Measurements from ENCODE around the gene IPO9. TPM values are rescaled to one million over a fixed set of nuclear protein-coding genes. Genes with fewer than 3 reads are reported as not detected.

Gene IPO9
- total and polyA plus RNA-seq, 2 experiments from 2014 or later: 29.4 to 45.2 TPM

DNA sequence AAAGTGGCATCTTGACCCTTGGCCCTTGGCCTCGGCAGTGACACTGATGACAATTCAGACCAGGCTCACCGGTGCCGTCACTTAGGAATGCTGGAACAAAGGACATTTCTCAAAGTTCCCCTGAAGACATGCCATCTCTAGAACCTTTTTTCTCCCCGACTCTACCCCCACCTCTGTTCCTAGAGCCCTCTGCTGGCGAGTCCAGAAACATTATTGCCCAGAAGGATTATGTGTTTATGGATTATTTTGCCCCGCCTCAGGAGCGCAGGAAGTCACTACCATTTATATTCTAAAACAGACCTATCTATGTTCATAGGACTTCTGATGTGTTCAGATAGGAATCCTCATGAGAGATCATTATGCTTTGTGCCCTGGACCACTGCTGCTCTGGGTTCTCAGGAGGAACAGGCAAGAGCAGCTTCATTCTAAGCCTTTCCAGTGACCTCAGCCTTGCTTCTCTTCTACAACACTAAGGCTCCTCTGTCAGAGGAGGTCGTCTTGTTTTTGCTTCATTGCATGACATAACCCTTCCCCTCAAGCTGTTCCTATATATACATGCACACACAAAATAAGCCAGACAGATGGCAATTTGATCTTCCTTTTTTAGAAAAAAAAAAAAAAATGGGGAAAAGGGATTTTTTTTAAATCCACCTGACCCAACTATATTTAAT, 47.3 kb downstream of the IPO9 start:
- H4K20me1 ChIP-seq (ENCODE audit: insufficient read depth, poor library complexity, severe bottlenecking): no peaks in the 10 kb centered on the region
- TF ChIP-seq, protein P1, sequence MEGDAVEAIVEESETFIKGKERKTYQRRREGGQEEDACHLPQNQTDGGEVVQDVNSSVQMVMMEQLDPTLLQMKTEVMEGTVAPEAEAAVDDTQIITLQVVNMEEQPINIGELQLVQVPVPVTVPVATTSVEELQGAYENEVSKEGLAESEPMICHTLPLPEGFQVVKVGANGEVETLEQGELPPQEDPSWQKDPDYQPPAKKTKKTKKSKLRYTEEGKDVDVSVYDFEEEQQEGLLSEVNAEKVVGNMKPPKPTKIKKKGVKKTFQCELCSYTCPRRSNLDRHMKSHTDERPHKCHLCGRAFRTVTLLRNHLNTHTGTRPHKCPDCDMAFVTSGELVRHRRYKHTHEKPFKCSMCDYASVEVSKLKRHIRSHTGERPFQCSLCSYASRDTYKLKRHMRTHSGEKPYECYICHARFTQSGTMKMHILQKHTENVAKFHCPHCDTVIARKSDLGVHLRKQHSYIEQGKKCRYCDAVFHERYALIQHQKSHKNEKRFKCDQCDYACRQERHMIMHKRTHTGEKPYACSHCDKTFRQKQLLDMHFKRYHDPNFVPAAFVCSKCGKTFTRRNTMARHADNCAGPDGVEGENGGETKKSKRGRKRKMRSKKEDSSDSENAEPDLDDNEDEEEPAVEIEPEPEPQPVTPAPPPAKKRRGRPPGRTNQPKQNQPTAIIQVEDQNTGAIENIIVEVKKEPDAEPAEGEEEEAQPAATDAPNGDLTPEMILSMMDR (IDR thresholded peaks at IDR 0.05; ENCODE audit: poor library complexity): peak; percentile 24
- no peak for TF ChIP-seq EZH2phosphoT487 (IDR thresholded peaks at IDR 0.05; ENCODE audit: low read depth, severe bottlenecking, unreplicated experiment)
- no peak overlapping the region for H3K27ac ChIP-seq
- no peaks in the 10 kb centered on the region for H3K4me1 ChIP-seq (ENCODE audit: insufficient read depth)
- H3K4me3 ChIP-seq: no peak overlapping the region
- no peaks in the 10 kb centered on the region for H3K27me3 ChIP-seq
- no peak overlapping the region for H2AFZ ChIP-seq
- no peaks in the 10 kb centered on the region for H3K9me3 ChIP-seq (ENCODE audit: low read depth)
- H3K79me2 ChIP-seq: no peaks in the 10 kb centered on the region
- H3K4me2 ChIP-seq: no peak overlapping the region
- H3K9me2 ChIP-seq (replicated peaks; ENCODE audit: insufficient read depth): no peaks in the 10 kb centered on the region
- no peak for DNase-seq (ENCODE audit: low spot score)
- H3K36me3 ChIP-seq (replicated peaks; ENCODE audit: insufficient read depth, low read depth): no peaks in the 10 kb centered on the region
- WGBS (ENCODE audit: low lambda C conversion rate, missing lambda C conversion rate): 73% methylated on average over 8 of the region's 8 CpGs

DNA sequence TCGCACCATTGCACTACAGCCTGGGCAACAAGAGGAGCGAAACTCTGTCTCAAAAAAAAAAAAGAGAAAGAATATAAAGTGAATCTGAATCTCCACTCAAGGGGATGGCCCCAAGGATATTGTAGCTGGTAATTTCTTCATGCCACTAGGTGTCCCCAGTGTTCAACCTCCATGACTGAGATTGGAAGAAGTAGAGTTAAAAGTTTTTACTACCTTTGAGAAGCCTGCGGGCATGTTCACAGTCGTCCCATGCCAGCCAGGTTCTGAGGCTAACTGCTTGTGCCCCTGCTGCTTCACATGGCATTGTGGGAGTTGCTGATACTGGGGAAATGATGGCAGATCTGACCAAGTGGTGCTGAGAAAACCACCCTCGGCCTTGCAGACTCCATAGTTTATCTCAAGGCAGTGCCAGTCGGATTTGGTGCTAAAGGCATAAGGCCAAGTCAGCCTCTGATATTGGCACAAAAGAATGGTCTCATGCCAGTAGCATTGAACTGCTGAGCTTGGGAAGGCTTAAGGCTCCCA, 49.0 kb downstream of the IPO9 start:
- DNase-seq (ENCODE audit: low spot score): peak; percentile 73
- TF ChIP-seq EZH2 (IDR thresholded peaks at IDR 0.05; ENCODE audit: borderline replicate concordance): no peak
- no peak for TF ChIP-seq EZH2phosphoT487 (IDR thresholded peaks at IDR 0.05; ENCODE audit: low read depth, severe bottlenecking, unreplicated experiment)
- TF ChIP-seq, protein P1 (IDR thresholded peaks at IDR 0.05; ENCODE audit: poor library complexity): peak; percentile 72
- no peak overlapping the region for H3K27ac ChIP-seq
- H3K27me3 ChIP-seq: no peaks in the 10 kb centered on the region
- no peaks in the 10 kb centered on the region for H3K79me2 ChIP-seq
- H3K36me3 ChIP-seq (replicated peaks; ENCODE audit: insufficient read depth, low read depth): no peaks in the 10 kb centered on the region
- no peaks in the 10 kb centered on the region for H3K4me1 ChIP-seq (ENCODE audit: insufficient read depth)
- no peak overlapping the region for H2AFZ ChIP-seq
- H3K9me3 ChIP-seq (ENCODE audit: low read depth): no peaks in the 10 kb centered on the region
- H3K4me2 ChIP-seq: no peak overlapping the region
- no peaks in the 10 kb centered on the region for H3K9me2 ChIP-seq (replicated peaks; ENCODE audit: insufficient read depth)
- no peak overlapping the region for H3K4me3 ChIP-seq
- WGBS (ENCODE audit: low lambda C conversion rate, missing lambda C conversion rate): 60% methylated on average over 6 of the region's 6 CpGs
- no peaks in the 10 kb centered on the region for H4K20me1 ChIP-seq (ENCODE audit: insufficient read depth, poor library complexity, severe bottlenecking)

DNA sequence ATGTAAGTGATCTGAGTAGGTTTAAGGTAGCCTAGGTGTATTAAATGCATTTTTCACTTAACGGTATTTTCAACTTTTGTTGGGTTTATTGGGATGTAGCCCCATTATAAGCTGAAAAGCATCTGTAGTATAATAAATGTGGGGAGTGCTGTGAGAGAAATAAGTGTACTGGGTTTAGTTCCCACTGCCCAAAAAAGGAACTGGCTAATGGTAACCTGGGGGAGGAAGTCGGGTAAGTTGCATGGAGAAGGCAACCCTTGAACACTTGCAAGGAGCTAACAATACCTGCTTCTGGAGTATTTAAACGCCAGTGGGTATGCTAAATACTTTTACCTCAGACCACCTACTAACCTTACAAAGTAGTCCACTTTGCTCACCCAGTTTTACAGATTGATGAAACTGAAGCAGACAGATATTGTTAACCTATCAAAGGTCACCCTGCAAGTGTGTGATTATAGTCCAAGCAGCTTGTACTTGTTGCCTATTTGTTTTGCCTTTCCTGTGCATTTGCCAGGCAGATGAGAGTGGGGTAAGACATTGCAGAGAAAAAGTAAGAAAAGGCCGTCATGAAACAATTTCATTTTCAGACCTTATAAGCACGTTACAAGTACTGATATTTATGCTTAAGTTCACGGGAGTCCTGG, 52.1 kb downstream of the IPO9 start:
- Histone ChIP-seq H3K27me3 (no peaks in the 10 kb centered on the region), H4K20me1 (ENCODE audit: insufficient read depth, poor library complexity, severe bottlenecking) (no peaks in the 10 kb centered on the region), H3K36me3 (replicated peaks; ENCODE audit: insufficient read depth, low read depth) (no peaks in the 10 kb centered on the region)

More for the DNA sequence above, 52.1 kb downstream of the IPO9 start:
- H3K27ac ChIP-seq: no peak overlapping the region
- H3K79me2 ChIP-seq: no peaks in the 10 kb centered on the region
- no peak overlapping the region for H2AFZ ChIP-seq
- H3K4me2 ChIP-seq: no peak overlapping the region
- no peak overlapping the region for H3K4me3 ChIP-seq
- DNase-seq (ENCODE audit: low spot score): no peak
- H3K9me3 ChIP-seq (ENCODE audit: low read depth): no peaks in the 10 kb centered on the region
- no peaks in the 10 kb centered on the region for H3K4me1 ChIP-seq (ENCODE audit: insufficient read depth)
- H3K9me2 ChIP-seq (replicated peaks; ENCODE audit: insufficient read depth): no peaks in the 10 kb centered on the region
- 76% methylated on average over 6 of the region's 6 CpGs for WGBS (ENCODE audit: low lambda C conversion rate, missing lambda C conversion rate)
- TF ChIP-seq, protein P1 (IDR thresholded peaks at IDR 0.05; ENCODE audit: poor library complexity): no peak
- TF ChIP-seq EZH2 (IDR thresholded peaks at IDR 0.05; ENCODE audit: borderline replicate concordance) (no peak), EZH2phosphoT487 (IDR thresholded peaks at IDR 0.05; ENCODE audit: low read depth, severe bottlenecking, unreplicated experiment) (no peak)

All from hepatocyte (in vitro differentiated cells).